HepG2 (cell line): ENCODE measurements around the gene SCUBE1. TPM values are rescaled to one million over a fixed set of nuclear protein-coding genes. Genes with fewer than 3 reads are reported as not detected.

Experiments used
- CENPBD1 ChIP-seq: sonication (generic); formaldehyde crosslinking; IDR thresholded peaks from 2 replicates; pipeline ENCODE4 v1.8.0; 2022; ENCODE audit warnings: missing genetic modification reagents, low read depth, mild to moderate bottlenecking, borderline replicate concordance
- FOSL2 ChIP-seq: sonication (generic); formaldehyde crosslinking; IDR thresholded peaks from 2 replicates; pipeline ENCODE4 v1.4.0; 2020; ENCODE audit warnings: missing genetic modification reagents
- GATAD1 ChIP-seq: IDR thresholded peaks from 2 replicates; pipeline ENCODE4 v1.6.1; 2016; ENCODE audit warnings: missing genetic modification reagents, missing compliant biosample characterization
- HMG20B ChIP-seq: conservative IDR thresholded peaks from 2 replicates; pipeline ENCODE4 v1.6.1; 2016; ENCODE audit warnings: missing genetic modification reagents, missing compliant biosample characterization
- HOMEZ ChIP-seq: IDR thresholded peaks from 2 replicates; pipeline ENCODE4 v1.6.1; 2016; ENCODE audit warnings: low read depth
- ISX ChIP-seq: sonication (generic); formaldehyde crosslinking; conservative IDR thresholded peaks from 2 replicates; pipeline ENCODE4 v1.5.0; 2020; ENCODE audit warnings: missing genetic modification reagents
- KLF16 ChIP-seq, 2 experiments: sonication (generic) in 1 of 2; formaldehyde crosslinking in 1 of 2; IDR thresholded peaks; 2 replicates each; pipeline versions ENCODE4 v1.6.1 to v1.8.0; 2016 to 2023; ENCODE audit warnings: missing genetic modification reagents in 2 of 2, missing compliant biosample characterization in 1 of 2
- NCOA1 ChIP-seq: sonication (generic); formaldehyde crosslinking; IDR thresholded peaks from 2 replicates; pipeline ENCODE4 v1.9.0; 2021; ENCODE audit warnings: missing genetic modification reagents
- POLR2AphosphoS5 ChIP-seq: IDR thresholded peaks from 2 replicates; pipeline ENCODE4 v1.6.1; 2012; ENCODE audit warnings: low read depth, low read length
- RFX5 ChIP-seq: IDR thresholded peaks from 2 replicates; pipeline ENCODE4 v1.6.1; 2011; ENCODE audit warnings: low read depth, low read length, improper control_type of control experiment
- SNAPC2 ChIP-seq: sonication (generic); formaldehyde crosslinking; IDR thresholded peaks from 2 replicates; pipeline ENCODE4 v1.8.1; 2022; ENCODE audit warnings: mild to moderate bottlenecking, missing genetic modification reagents
- SP140L ChIP-seq: sonication (generic); formaldehyde crosslinking; IDR thresholded peaks from 2 replicates; pipeline ENCODE4 v1.4.0; 2020; ENCODE audit warnings: missing genetic modification reagents, borderline replicate concordance
- TP53 ChIP-seq: sonication (generic); formaldehyde crosslinking; conservative IDR thresholded peaks from 2 replicates; pipeline ENCODE4 v1.4.0; 2020; ENCODE audit warnings: missing genetic modification reagents
- XRCC5 ChIP-seq: fragments of 200-400 bp; formaldehyde crosslinking; optimal IDR thresholded peaks from 2 replicates; pipeline ENCODE3; 2017; ENCODE audit warnings: mild to moderate bottlenecking, low read length
- ZFP90 ChIP-seq: sonication (generic); formaldehyde crosslinking; IDR thresholded peaks from 2 replicates; pipeline ENCODE4 v1.8.0; 2022; ENCODE audit warnings: missing genetic modification reagents, mild to moderate bottlenecking, inconsistent platforms, borderline replicate concordance
- ZFY ChIP-seq: sonication (generic); formaldehyde crosslinking; IDR thresholded peaks from 2 replicates; pipeline ENCODE4 v1.4.0; 2020; ENCODE audit warnings: missing genetic modification reagents
- ZMYM2 ChIP-seq: sonication (generic); formaldehyde crosslinking; IDR thresholded peaks from 2 replicates; pipeline ENCODE4 v1.8.0; 2022; ENCODE audit warnings: mild to moderate bottlenecking, missing genetic modification reagents
- ZNF292 ChIP-seq: sonication (generic); formaldehyde crosslinking; IDR thresholded peaks from 2 replicates; pipeline ENCODE4 v1.8.1; 2022; ENCODE audit warnings: mild to moderate bottlenecking, low read depth, missing genetic modification reagents, borderline replicate concordance
- ZNF547 ChIP-seq: sonication (generic); formaldehyde crosslinking; IDR thresholded peaks from 2 replicates; pipeline ENCODE4 v1.5.1; 2020; ENCODE audit warnings: mild to moderate bottlenecking, missing genetic modification reagents
- ZNF883 ChIP-seq: sonication (generic); formaldehyde crosslinking; IDR thresholded peaks from 2 replicates; pipeline ENCODE4 v1.5.1; 2020; ENCODE audit warnings: mild to moderate bottlenecking, missing genetic modification reagents; ENCODE audit errors: not compliant biosample characterization
- ZSCAN22 ChIP-seq: sonication (generic); formaldehyde crosslinking; IDR thresholded peaks from 2 replicates; pipeline ENCODE4 v1.4.0; 2020; ENCODE audit warnings: mild to moderate bottlenecking, missing genetic modification reagents
- polyA plus RNA-seq, 8 experiments: library from polyadenylated mRNA; depleted of rRNA in 3 of 8; stranded (reverse) in 7 of 8; unstranded in 1 of 8; fragments of >200 nt; fragmentation: Illumina TruSeq in 4 of 8; extraction: Trizol in 4 of 8; gene quantifications; 2 replicates each; pipeline versions ENCODE4 v1.2.1 to v1.2.3, GENCODE V29; 2011 to 2016; ENCODE audit warnings: low read depth in 4 of 8, missing spikeins in 1 of 8, mixed read lengths in 1 of 8; ENCODE audit not compliant: insufficient read depth in 1 of 8
- total RNA-seq, 5 experiments: library from RNA; depleted of rRNA; stranded (reverse); fragments of >200 nt; fragmentation: Illumina TruSeq; extraction: Trizol; gene quantifications; 2 replicates each; pipeline ENCODE4 v1.2.3, GENCODE V29; 2016; ENCODE audit warnings: low read depth in 1 of 5
- TF ChIP-seq, protein P1 (sequence below): IDR thresholded peaks from 2 replicates; pipeline ENCODE4 v1.6.1; 2016; ENCODE audit warnings: missing biosample characterization, missing genetic modification reagents, low read depth
- TF ChIP-seq, protein P2 (sequence below): sonication (generic); formaldehyde crosslinking; IDR thresholded peaks from 2 replicates; pipeline ENCODE4 v1.8.0; 2022; ENCODE audit warnings: mild to moderate bottlenecking, missing genetic modification reagents; ENCODE audit not compliant: insufficient replicate concordance
- TF ChIP-seq, protein P3 (sequence below): sonication (generic); formaldehyde crosslinking; IDR thresholded peaks from 2 replicates; pipeline ENCODE4 v1.5.0; 2020; ENCODE audit warnings: missing genetic modification reagents

The SCUBE1 gene
- total and polyA plus RNA-seq, 2 of the 13 experiments (the other 11 are each of a cell fraction or from before 2014, with no cell fraction given), result under 0.01 to 0.05 TPM

DNA sequence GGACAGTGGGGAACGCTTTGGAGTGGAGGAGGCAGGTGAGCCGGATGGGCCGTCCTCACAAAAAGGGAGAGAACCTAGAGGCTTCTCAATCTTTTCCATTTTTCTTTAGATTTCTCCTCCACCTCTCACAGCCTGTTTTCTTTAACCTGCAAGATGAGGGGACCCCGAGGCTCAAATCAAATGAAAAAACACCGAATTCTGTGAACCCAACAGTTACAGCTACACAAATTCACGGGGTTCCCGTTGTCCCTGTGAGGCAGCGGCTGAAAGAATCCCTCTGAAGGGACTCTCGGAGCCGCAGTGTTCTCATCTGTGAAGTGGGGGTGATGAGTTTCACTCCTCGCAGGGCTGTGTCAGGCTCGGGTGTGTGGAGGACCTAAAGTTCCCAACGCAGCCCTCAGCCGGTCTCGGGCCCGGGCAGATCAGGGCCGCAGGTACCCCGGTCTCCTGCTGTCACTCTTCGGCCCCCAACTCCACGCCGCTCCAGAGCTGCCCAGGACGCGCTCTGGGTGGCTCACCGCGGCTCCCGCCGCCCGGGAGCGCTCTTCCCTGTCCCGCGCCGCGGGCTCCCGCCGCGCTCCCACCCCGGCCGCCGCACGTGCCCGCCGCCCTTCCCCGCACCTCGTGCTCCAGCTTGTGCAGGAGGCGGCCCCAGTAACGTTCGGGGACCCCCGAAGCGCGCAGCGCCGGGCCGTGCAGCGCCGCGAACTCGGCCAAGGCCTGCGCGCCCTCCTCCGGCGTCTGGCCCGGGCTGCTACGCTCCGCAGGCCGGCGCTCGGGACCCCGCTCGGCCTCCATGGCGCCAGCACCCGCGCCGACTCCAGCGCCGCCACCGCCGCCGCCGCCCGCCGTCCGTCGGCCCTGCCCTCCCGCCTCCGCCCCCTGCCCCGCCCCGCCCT lies 156.7 kb downstream of the SCUBE1 start, which contains the start of gene TTLL12 (continued):
- TF ChIP-seq ZNF883 (CRISPR knock-in tag), result no peak
- TF ChIP-seq ZMYM2 (CRISPR knock-in tag), result no peak
- no peak for TF ChIP-seq TP53 (CRISPR knock-in tag)
- no peak for TF ChIP-seq ISX
- TF ChIP-seq HOMEZ (CRISPR knock-in tag), result no peak
- TF ChIP-seq, protein P1, sequence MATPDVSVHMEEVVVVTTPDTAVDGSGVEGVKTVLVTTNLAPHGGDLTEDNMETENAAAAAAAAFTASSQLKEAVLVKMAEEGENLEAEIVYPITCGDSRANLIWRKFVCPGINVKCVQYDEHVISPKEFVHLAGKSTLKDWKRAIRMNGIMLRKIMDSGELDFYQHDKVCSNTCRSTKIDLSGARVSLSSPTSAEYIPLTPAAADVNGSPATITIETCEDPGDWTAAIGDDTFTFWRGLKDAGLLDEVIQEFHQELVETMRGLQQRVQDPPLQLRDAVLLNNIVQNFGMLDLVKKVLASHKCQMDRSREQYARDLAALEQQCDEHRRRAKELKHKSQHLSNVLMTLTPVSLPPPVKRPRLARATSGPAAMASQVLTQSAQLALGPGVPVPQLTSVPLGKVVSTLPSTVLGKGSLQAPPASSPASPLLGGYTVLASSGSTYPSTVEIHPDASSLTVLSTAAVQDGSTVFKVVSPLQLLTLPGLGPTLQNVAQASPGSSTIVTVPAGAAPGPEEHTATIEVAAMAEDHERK (CRISPR knock-in tag), result no peak
- no peak for TF ChIP-seq ZSCAN22
- TF ChIP-seq, protein P2, sequence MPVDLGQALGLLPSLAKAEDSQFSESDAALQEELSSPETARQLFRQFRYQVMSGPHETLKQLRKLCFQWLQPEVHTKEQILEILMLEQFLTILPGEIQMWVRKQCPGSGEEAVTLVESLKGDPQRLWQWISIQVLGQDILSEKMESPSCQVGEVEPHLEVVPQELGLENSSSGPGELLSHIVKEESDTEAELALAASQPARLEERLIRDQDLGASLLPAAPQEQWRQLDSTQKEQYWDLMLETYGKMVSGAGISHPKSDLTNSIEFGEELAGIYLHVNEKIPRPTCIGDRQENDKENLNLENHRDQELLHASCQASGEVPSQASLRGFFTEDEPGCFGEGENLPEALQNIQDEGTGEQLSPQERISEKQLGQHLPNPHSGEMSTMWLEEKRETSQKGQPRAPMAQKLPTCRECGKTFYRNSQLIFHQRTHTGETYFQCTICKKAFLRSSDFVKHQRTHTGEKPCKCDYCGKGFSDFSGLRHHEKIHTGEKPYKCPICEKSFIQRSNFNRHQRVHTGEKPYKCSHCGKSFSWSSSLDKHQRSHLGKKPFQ, result peak; percentile 66
- TF ChIP-seq CENPBD1 (CRISPR knock-in tag), result no peak; the same call in 1 of the 2 replicates
- no peak for TF ChIP-seq KLF16 (CRISPR knock-in tag; IDR thresholded peaks at IDR 0.05)
- TF ChIP-seq GATAD1 (CRISPR knock-in tag), result no peak
- TF ChIP-seq RFX5, result no peak
- TF ChIP-seq SP140L (CRISPR knock-in tag), result no peak
- TF ChIP-seq ZNF292 (CRISPR knock-in tag), result no peak
- TF ChIP-seq SNAPC2, result no peak
- TF ChIP-seq, protein P3, sequence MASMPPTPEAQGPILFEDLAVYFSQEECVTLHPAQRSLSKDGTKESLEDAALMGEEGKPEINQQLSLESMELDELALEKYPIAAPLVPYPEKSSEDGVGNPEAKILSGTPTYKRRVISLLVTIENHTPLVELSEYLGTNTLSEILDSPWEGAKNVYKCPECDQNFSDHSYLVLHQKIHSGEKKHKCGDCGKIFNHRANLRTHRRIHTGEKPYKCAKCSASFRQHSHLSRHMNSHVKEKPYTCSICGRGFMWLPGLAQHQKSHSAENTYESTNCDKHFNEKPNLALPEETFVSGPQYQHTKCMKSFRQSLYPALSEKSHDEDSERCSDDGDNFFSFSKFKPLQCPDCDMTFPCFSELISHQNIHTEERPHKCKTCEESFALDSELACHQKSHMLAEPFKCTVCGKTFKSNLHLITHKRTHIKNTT (CRISPR knock-in tag), result no peak
- peak; percentile 38; the same call in 1 of the 2 replicates for TF ChIP-seq POLR2AphosphoS5
- TF ChIP-seq ZFY (CRISPR knock-in tag), result peak; percentile 75
- no peak for TF ChIP-seq FOSL2 (CRISPR knock-in tag)
- no peak for TF ChIP-seq XRCC5
- TF ChIP-seq NCOA1 (CRISPR knock-in tag), result no peak
- TF ChIP-seq ZNF547 (CRISPR knock-in tag), result no peak
- TF ChIP-seq HMG20B (CRISPR knock-in tag), result no peak
- no peak for TF ChIP-seq ZFP90 (CRISPR knock-in tag)
